GM10266 (cell line): ENCODE results near the gene IFIH1.

ENCODE experiments used
- DNase-seq: peaks from one replicate; pipeline ENCODE4 v3.0.0; 2012; ENCODE audit errors: extremely low spot score
- TF ChIP-seq, protein P1 (sequence below): IDR thresholded peaks from 2 replicates; pipeline ENCODE4 v1.5.1; 2012; ENCODE audit warnings: mild to moderate bottlenecking, low read depth; ENCODE audit not compliant: control insufficient read depth, insufficient read depth; ENCODE audit errors: missing control alignments

IFIH1 gene

DNA sequence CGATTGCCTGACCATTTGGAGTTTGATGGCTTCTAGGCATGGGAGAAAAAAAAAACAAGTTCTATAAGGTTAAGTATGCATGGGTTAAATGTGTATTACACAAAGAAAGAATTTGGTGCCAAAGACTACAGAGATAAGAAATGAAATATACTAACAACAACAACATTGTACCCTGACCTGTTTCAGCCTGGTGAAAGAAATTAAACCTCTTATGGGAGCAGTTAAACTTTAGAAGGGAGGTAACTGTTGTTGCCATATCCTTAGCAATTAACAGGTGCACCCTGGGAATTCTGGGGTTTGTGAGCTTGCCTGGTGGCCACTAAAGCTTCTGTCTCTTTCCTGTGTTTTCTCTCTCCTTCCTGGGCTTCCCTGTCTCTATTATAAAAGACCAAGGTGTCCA lies 6.5 kb upstream of the IFIH1 start:
- no peak for DNase-seq
- TF ChIP-seq, protein P1, sequence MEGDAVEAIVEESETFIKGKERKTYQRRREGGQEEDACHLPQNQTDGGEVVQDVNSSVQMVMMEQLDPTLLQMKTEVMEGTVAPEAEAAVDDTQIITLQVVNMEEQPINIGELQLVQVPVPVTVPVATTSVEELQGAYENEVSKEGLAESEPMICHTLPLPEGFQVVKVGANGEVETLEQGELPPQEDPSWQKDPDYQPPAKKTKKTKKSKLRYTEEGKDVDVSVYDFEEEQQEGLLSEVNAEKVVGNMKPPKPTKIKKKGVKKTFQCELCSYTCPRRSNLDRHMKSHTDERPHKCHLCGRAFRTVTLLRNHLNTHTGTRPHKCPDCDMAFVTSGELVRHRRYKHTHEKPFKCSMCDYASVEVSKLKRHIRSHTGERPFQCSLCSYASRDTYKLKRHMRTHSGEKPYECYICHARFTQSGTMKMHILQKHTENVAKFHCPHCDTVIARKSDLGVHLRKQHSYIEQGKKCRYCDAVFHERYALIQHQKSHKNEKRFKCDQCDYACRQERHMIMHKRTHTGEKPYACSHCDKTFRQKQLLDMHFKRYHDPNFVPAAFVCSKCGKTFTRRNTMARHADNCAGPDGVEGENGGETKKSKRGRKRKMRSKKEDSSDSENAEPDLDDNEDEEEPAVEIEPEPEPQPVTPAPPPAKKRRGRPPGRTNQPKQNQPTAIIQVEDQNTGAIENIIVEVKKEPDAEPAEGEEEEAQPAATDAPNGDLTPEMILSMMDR, result no peak

DNA sequence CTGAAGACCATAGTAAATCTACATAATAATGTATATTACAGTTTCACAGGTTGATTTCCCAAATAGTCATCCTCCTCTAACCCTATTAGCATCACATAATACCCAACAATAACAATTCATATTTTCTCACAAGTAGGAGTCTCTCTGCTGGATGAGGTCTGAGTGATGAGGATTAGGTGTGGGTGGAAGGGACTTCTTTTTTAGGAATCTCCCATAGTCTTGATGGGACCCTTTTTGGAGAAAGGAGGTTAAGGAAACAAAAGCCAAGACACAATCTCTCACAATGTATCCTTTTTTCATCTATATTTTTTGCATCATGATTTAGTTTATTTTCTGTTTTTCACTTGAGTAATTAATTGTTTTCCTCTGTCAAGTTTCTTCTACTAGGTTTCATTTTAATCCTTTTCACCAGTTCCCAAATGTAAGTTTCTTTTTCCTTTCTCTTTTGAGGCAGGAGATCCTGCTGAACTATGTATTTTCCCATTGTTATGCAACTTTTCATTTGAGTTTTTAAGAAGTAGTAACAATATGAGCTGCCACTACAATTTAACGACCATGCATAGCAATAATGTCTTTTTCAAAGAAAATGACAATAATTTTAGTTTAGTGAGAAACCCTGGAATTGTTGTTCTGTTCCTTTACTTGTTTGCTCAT lies 2.5 kb upstream of the IFIH1 start:
- DNase-seq, result no peak
- TF ChIP-seq, protein P1, result no peak

DNA sequence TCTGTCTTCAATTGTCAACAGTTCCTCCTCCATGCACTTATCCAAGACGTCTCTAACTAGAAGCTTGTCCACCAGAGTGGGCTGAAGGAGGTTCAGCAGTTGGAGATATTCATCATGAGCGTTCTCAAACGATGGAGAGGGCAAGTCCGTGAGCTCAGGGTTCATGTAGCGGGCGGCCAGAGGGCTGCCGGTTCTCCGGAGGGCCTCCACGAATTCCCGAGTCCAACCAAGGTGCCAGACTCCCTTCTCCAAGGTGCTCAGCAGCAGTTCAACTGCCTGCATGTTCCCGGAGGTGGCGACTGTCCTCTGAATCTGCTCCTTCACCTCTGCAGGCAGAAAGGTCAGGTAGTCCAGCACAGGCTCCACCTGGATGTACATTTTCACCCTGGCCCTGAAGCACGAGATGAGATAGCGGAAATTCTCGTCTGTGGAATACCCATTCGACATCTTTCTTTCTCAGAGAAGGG lies 590 bp downstream of the IFIH1 start:
- TF ChIP-seq, protein P1, result no peak
- peak; percentile 42 for DNase-seq

DNA sequence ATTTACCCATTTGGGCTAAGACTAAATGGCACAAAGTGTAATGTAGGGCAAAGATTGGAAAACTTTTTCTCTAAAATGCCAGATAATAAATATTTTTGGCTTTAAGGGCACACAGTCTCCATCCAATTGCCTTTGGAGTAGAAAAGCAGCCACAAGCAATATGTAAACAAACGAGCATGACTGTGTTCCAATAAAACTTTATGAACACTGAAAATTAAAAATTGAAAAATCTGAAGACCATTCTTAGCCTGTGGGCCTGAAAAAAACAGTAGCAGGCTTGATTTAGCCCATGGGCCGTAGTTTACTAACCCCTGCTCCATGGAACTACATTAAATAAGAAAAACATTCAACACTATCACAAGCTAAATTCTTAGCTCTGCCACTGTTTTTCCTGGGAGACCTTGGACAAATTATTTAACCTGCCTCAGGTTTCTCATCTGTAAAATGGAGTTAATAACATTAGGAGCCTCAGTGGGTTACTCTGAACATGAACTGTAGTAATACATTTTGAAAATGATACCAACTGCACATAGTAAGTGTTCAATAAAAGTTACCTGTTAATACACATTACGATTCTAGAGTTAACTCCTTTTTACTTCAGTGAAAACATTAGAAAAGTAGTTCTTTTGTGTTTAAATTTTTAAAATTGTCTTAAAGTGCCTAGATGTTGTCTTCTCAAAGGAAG lies 1.3 kb downstream of the IFIH1 start:
- TF ChIP-seq, protein P1, result no peak
- no peak for DNase-seq

DNA sequence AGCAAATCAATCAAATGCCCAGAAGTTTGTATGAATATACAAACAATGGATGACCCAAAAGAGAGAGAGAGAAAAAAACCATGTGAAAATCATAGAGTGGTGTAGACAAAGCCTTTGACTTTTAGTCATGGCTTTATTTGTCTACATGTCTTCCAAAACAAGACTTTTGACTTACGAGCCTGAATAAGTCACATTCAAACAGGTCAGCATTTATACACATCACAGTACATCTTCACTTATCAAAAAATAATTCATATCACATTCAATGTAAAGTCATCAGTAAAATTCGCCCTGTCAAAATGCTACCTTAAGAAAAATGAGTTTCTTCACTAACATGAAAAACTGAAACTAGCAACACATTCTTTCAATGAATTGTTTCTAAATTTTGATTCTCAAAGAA lies 1.9 kb downstream of the IFIH1 start:
- DNase-seq, result no peak
- TF ChIP-seq, protein P1, result no peak

DNA sequence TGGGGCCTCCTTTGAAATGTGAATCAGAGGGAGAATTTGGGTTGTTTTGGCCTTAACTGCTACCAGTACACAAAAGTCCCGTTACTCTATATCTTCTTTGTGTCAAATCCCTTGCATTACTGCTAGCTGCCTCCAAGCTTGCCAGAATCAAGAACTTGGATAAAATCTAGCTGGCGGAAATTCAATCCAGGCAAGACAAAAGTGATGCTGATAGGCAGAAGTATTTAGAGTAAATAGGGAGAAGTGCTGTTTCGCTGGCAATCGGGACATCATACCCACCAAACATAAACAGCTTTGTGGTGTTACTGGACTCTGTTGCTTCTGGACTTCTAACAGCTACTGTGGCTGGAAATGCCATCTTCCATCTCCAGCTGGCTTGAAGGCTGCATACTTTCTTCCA lies 2.5 kb downstream of the IFIH1 start:
- no peak for DNase-seq
- TF ChIP-seq, protein P1, result no peak

DNA sequence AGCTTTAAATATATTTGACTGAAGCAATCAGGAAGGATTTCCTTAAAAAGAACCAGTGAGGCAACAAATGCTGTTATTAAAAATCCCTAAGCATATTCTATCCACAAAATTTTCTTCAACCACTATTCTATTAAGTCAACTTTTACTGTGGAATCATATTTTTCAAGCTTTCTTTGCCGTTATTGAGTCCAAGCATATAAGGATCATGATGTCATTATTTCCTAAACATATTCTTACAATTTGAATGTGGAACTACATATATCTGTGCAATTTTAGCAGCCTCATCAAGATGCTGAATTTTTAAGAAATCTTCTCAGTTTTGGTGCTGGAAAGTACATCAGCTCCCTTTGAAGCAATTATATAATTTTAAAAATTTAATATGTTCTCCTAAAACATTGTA lies 5.6 kb downstream of the IFIH1 start:
- TF ChIP-seq, protein P1, result no peak
- no peak for DNase-seq
